ENCODE measurements around the gene EEFSEC. TPM values are rescaled to one million over a fixed set of nuclear protein-coding genes. Genes with fewer than 3 reads are reported as not detected.

The EEFSEC gene
- total RNA-seq, 2 donors from 2014 or later, result 12.9 to 13.0 TPM

- intact Hi-C loops (cut with DNase I), result no loop called here
- no peak for DNase-seq (ENCODE audit: low spot score)
Observed at GRCh38 chr3:128178782-128179483, 25.7 kb downstream of the EEFSEC start.

GRCh38 chr3:128179484-128179819 is 26.2 kb downstream of the EEFSEC start:
- intact Hi-C loops (cut with DNase I), result no loop called here
- no peak for DNase-seq (ENCODE audit: low spot score)

GRCh38 chr3:128180436-128180835 is 27.2 kb downstream of the EEFSEC start:
- intact Hi-C loops (cut with DNase I), result no loop called here
- no peak for DNase-seq (ENCODE audit: low spot score)

DNA sequence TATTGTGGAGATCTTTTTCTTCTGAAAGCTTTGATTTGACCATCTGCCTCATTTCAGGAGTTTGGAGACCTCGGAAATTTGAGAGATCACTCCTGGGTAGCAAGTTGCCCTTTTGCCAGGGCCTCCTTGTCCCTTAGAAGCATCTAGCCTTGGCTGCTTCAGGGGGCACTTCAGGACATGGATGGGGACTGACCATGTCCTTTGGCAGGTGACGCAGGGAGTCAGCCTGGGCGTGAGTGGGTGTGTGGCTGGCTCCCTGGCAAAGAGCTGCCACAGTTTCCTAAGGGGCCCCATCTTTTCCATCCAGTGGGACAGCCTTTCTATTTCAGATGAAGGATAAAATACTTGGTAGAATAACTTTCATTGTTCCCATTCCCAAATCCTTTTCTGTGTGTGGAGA is 27.6 kb downstream of the EEFSEC start:
- intact Hi-C loops (cut with DNase I), result no loop called here
- no peak for DNase-seq (ENCODE audit: low spot score)

DNA sequence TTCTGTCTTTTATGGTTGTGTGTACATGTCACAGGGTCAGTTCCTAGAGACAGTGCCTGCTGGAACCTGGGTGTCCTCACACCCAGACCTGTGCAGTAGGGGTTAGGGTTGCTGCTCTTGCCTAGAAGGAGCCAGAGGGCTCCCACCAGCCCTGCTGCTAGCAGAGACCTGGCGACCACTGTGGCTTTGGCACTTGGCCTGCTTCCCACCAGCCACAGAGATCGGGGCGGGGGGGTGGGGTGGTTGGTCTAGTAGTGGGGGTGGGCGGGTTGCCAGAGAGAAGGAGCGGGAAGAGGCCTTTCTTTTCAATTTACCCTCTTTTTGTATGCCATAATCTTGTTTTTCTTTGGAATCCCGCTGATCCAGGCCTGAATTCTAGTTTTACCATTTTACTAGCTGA is 29.4 kb downstream of the EEFSEC start:
- no peak for DNase-seq (ENCODE audit: low spot score)
- intact Hi-C loops (cut with DNase I), result no loop called here

DNA sequence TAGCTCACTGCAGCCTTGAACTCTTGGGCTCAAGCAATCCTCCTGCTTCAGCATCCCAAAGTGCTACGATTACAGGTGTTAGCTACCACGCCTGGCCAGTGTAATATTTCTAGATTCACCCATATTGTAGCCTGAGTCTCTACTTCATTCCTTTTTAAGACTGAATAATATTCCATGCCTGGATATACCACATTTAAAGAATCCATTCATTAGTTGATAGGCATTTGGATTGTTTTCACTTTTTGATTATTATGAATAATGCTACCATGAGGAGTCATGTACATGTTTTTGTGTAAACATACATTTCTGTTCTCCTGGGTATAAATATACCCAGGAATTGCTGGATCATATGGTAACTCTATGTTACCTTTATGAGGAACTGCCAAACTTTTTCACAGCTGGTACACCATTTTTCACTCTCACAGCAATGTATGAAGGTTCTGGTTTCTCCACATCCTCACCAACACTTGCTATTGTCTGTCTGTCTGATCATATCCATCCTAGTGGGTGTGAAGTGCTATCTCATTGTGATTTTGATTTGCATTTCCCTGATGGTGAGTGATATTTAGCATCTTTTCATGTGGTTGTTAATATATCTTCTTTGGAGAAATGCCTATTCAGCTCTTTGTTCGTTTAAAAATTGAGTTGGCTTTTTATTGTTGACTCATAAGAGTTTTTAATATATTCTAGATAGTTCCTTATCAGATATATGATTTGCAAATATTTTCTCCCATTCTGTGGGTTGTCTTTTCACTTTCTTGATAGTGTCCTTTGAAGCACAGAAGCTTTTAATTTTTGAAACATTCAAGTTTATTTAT is 32.6 kb downstream of the EEFSEC start:
- no peak for DNase-seq (ENCODE audit: low spot score)
- intact Hi-C loops (cut with DNase I), result no loop called here

- intact Hi-C loops (cut with DNase I), result no loop called here
- DNase-seq (ENCODE audit: low spot score), result no peak
Observed at GRCh38 chr3:128187495-128187894, 34.2 kb downstream of the EEFSEC start.

DNA sequence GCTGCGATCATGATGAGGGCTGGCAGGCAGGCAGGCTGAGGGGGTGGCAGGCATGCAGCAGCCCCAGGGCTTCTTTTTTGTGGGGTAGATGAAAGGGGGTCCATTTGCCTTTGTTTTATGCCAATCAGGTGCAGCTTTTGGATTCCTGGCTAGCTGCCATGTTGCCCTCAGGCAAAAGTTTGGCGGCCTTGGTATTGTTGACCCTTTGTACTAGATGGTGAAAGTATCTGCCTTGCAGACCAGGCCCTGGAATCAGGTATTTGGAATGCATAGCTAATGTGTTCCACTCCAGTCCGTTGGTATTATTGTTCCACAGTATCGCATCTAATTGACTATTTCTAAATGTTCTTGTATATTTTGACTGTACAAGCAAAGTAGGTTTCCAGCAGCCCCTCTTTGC is 35.0 kb downstream of the EEFSEC start:
- intact Hi-C loops (cut with DNase I), result no loop called here
- DNase-seq (ENCODE audit: low spot score), result no peak

DNA sequence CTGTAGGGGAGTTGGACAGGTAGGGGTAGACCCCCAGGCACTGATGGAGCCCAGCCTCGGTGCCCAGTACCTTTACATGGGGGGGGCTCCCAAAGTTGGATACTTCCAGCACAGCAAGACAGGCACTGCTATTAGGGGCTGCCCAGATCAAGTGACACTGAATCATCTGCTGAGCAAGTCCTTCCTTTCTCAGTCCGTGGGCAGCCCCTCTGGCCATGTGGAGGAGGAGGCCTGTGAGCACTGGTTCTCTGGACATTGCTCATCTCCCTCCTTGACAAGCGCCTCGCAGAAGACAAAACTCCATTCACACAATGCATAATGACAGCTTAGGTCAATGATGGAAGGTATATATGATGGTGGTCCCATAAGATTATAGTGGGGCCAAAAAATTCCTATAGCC is 35.7 kb downstream of the EEFSEC start:
- intact Hi-C loops (cut with DNase I), result no loop called here
- no peak for DNase-seq (ENCODE audit: low spot score)

- intact Hi-C loops (cut with DNase I), result no loop called here
- no peak for DNase-seq (ENCODE audit: low spot score)
Observed at GRCh38 chr3:128190501-128190900, 37.2 kb downstream of the EEFSEC start.

DNA sequence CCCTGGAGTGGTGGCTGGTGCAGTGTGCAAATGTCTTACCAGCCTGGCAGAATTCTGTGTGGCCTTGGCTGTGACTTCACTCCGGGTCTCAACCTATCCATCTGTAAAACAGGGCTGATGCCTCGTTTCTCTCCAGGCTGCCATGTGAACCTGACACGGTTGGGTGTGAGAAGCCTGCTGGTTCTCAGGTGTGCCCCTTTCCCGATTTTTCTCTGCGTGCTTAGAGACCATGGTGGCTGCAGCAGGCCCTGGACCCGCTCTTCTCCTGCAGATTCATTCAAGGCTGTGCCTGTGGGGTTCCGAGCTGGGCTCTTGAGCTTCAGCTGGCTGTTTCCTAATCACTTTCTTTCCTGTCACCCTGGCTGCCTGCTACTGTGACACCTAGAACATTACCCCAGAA is 38.9 kb downstream of the EEFSEC start:
- DNase-seq (ENCODE audit: low spot score), result no peak
- intact Hi-C loops (cut with DNase I), result no loop called here

- no peak for DNase-seq (ENCODE audit: low spot score)
- intact Hi-C loops (cut with DNase I), result no loop called here
Observed at GRCh38 chr3:128193168-128193567, 39.9 kb downstream of the EEFSEC start.

- intact Hi-C loops (cut with DNase I), result no loop called here
Observed at GRCh38 chr3:128194843-128195242, 41.6 kb downstream of the EEFSEC start.

DNA sequence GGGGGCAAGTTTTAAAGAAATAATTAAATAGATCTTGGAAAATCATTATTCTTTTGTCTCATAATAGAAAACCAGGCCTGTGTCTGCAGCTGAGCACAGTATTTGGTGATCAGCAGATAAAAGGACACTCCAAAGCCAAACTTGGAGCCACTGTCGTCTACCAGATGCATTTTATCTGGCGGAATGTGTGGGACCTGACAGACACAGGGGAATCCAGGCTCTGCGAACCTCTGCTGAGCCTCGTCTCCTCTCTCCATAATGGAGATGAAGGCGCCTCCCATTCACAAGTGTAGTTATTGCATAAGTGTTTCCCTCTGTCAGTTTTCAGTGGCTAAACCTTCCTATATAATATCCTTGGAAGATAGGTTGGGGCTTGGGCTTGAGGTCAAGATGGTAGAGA is 42.1 kb downstream of the EEFSEC start:
- DNase-seq (ENCODE audit: low spot score), result no peak
- intact Hi-C loops (cut with DNase I), result no loop called here

More at GRCh38 chr3:128194843-128195242, 41.6 kb downstream of the EEFSEC start:
- no peak for DNase-seq (ENCODE audit: low spot score)

GRCh38 chr3:128195802-128196201 is 42.5 kb downstream of the EEFSEC start:
- DNase-seq (ENCODE audit: low spot score), result no peak

GRCh38 chr3:128196647-128197046 is 43.4 kb downstream of the EEFSEC start:
- DNase-seq (ENCODE audit: low spot score), result no peak
- intact Hi-C loops (cut with DNase I), result no loop called here

More at GRCh38 chr3:128195802-128196201, 42.5 kb downstream of the EEFSEC start:
- intact Hi-C loops (cut with DNase I), result no loop called here

- no peak for DNase-seq (ENCODE audit: low spot score)
- intact Hi-C loops (cut with DNase I), result no loop called here
Observed at GRCh38 chr3:128197855-128198254, 44.6 kb downstream of the EEFSEC start.

DNA sequence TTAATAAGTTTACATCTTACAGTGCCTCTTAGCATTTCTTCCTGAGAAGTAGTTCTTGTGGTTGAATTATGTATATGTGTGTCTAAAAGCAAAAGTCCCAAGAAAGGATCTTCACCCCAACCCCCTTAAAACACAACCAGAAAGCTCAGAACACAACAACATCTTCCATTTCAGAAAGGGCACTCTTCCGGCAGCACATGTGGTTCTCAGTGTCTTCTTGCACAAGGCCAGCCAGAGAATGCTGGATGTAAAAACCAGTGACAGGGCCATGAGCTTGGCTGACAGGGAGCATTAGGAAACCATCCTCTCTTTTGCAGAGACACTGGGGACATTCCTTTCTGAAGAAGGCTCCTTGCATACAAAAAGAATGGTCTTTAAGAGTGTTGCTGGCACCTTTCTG is 45.0 kb downstream of the EEFSEC start:
- no peak for DNase-seq (ENCODE audit: low spot score)
- intact Hi-C loops (cut with DNase I), result no loop called here

DNA sequence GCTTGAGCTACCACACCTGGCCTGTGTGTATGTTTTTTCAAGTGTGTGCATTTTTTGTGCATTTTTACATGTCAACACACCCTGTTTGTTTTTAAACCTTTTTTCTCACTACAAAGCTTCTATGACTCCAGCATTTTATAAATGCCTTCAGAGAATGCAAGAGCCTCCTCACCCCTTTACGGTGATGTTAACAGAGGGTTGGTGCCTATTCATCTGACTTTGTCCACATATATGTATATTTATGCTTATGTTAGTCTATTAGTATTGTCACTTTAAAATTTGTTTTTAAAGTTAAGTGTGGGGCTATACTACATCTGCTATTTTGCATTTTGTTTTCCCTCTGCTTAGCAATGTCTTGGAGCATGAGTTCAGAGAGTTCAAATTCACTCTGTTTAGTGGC is 45.8 kb downstream of the EEFSEC start:
- DNase-seq (ENCODE audit: low spot score), result no peak
- intact Hi-C loops (cut with DNase I), result no loop called here

DNA sequence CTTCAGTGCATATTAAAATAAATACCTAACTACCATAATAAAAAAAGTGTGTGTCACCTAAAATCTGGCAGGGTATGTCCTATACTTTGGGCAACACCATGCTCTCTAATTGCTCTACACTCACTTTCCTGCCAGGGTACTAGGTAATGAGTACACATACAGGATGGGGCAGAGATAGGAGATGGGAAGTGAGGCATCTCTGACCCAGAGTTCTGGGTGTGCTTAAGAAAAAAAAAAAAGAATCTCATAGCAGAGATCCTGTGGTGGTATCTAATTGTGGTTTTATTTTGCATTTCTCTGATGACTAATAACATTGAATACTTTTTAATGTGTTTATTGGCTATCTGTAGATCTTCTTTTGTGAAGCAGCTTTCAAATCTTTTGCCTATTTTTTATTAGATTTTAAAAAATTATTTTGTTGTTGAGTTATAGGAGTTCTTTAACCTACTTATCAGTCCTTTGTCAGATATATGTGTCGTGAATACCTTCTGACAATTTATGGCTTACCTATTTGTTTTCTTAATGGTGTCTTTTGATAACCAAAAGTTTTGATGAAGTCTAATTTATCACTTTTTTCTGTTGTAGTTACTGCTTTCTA is 48.0 kb downstream of the EEFSEC start:
- intact Hi-C loops (cut with DNase I), result no loop called here
- no peak for DNase-seq (ENCODE audit: low spot score)

DNA sequence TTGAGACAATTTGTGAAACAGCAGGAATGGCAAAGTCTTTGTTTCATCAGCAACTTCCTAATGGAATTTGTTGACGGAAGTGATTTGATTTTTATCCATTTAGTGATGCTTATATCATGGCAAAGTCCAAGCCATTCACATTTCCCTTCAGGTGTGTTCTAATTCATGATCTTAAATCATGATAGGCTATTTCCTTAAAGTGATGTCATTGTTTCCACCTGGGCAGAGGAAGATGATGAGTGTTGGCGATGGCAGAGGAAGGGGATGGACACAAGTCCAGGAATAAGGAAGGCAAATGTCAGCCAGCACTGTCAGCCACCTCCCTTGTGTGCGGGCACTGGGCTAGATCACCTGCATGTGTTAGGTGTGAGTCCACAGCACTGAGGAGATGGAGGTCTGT is 49.9 kb downstream of the EEFSEC start:
- DNase-seq (ENCODE audit: low spot score), result no peak
- intact Hi-C loops (cut with DNase I), result no loop called here
